GM23248 (cell line): ENCODE data around the gene ADAMTS9. TPM values are rescaled to one million over a fixed set of nuclear protein-coding genes. Genes with fewer than 3 reads are reported as not detected.

ENCODE experiments used
- DNase-seq: peaks from one replicate; pipeline ENCODE4 v3.0.0-alpha.2; 2015
- H2AFZ ChIP-seq: fragments of 200-600 bp; sonication (generic); 2 replicates; pipeline ENCODE4 v1.6.1; 2016; ENCODE audit warnings: antibody characterized with exemption
- H3F3A ChIP-seq: fragments of 200-600 bp; sonication (generic); 2 replicates; pipeline ENCODE4 v1.6.1; 2016; ENCODE audit warnings: mild to moderate bottlenecking, antibody characterized with exemption, mixed run types; ENCODE audit not compliant: insufficient read depth
- H3K27ac ChIP-seq: fragments of 200-600 bp; sonication (generic); 2 replicates; pipeline ENCODE4 v1.5.1; 2016; ENCODE audit warnings: mild to moderate bottlenecking
- H3K27me3 ChIP-seq: fragments of 200-600 bp; sonication (generic); replicated peaks from 2 replicates; pipeline ENCODE4 v1.6.1; 2016; ENCODE audit warnings: mild to moderate bottlenecking; ENCODE audit not compliant: insufficient read depth
- H3K36me3 ChIP-seq: fragments of 200-600 bp; sonication (generic); 2 replicates; pipeline ENCODE4 v1.6.1; 2016; ENCODE audit warnings: low read depth, mild to moderate bottlenecking
- H3K4me1 ChIP-seq: fragments of 200-600 bp; sonication (generic); 2 replicates; pipeline ENCODE4 v1.6.1; 2016; ENCODE audit warnings: mild to moderate bottlenecking; ENCODE audit not compliant: insufficient read depth
- H3K4me2 ChIP-seq: fragments of 200-600 bp; sonication (generic); one replicate; pipeline ENCODE4 v1.6.1; 2016; ENCODE audit warnings: mild to moderate bottlenecking; ENCODE audit not compliant: unreplicated experiment
- H3K4me3 ChIP-seq: fragments of 200-600 bp; sonication (generic); 2 replicates; pipeline ENCODE4 v1.5.1; 2016; ENCODE audit warnings: mild to moderate bottlenecking
- H3K79me2 ChIP-seq: fragments of 200-600 bp; sonication (generic); 2 replicates; pipeline ENCODE4 v1.6.1; 2016; ENCODE audit warnings: mild to moderate bottlenecking; ENCODE audit not compliant: insufficient read depth
- H3K9ac ChIP-seq: fragments of 200-600 bp; sonication (generic); 2 replicates; pipeline ENCODE4 v1.6.1; 2016; ENCODE audit warnings: mild to moderate bottlenecking
- H3K9me2 ChIP-seq: fragments of 200-600 bp; sonication (generic); 2 replicates; pipeline ENCODE4 v1.6.1; 2016; ENCODE audit warnings: mixed run types, mild to moderate bottlenecking, moderate library complexity; ENCODE audit not compliant: insufficient read depth
- H3K9me3 ChIP-seq: fragments of 200-600 bp; sonication (generic); one replicate; pipeline ENCODE4 v1.6.1; 2017; ENCODE audit warnings: low read depth
- H4K20me1 ChIP-seq: fragments of 200-600 bp; sonication (generic); 2 replicates; pipeline ENCODE4 v1.6.0; 2016; ENCODE audit not compliant: insufficient read depth
- EZH2 ChIP-seq: fragments of 200-600 bp; sonication (generic); IDR thresholded peaks from 2 replicates; pipeline ENCODE4 v1.6.1; 2018; ENCODE audit warnings: antibody characterized with exemption, mild to moderate bottlenecking; ENCODE audit not compliant: insufficient read depth, poor library complexity, severe bottlenecking
- EZH2phosphoT487 ChIP-seq: fragments of 200-600 bp; sonication (generic); IDR thresholded peaks from 2 replicates; pipeline ENCODE4 v1.6.1; 2018; ENCODE audit warnings: antibody characterized with exemption, moderate library complexity, mild to moderate bottlenecking, low read depth; ENCODE audit not compliant: insufficient read depth
- whole genome bisulfite sequencing, 2 experiments: methylation state at CpG; one replicate each; pipeline ENCODE4 v1.1.6; 2015 to 2017; ENCODE audit warnings: low lambda C conversion rate in 2 of 2, low coverage in 1 of 2; ENCODE audit errors: missing lambda C conversion rate in 2 of 2; 5-methylcytosine and 5-hydroxymethylcytosine counted together
- in situ Hi-C: fragments of 300-500 bp; cut with MboI; formaldehyde crosslinking; loops from 2 replicates; pipeline ENCODE4 v1.15.0; 2020
- polyA plus RNA-seq: library from polyadenylated mRNA; unstranded; fragments of >200 nt; fragmentation: Nextera tagmentation; extraction: Ambion mirVana; gene quantifications from 2 replicates; pipeline ENCODE4 v1.2.1, GENCODE V29; 2016
- total RNA-seq: library from RNA; depleted of rRNA; stranded (reverse); fragments of >200 nt; shearing (Covaris generic); gene quantifications from 2 replicates; pipeline ENCODE4 v1.2.3, GENCODE V29; 2014

Gene ADAMTS9
- total and polyA plus RNA-seq, 2 experiments from 2014 or later, result 0.75 to 1.5 TPM

DNA sequence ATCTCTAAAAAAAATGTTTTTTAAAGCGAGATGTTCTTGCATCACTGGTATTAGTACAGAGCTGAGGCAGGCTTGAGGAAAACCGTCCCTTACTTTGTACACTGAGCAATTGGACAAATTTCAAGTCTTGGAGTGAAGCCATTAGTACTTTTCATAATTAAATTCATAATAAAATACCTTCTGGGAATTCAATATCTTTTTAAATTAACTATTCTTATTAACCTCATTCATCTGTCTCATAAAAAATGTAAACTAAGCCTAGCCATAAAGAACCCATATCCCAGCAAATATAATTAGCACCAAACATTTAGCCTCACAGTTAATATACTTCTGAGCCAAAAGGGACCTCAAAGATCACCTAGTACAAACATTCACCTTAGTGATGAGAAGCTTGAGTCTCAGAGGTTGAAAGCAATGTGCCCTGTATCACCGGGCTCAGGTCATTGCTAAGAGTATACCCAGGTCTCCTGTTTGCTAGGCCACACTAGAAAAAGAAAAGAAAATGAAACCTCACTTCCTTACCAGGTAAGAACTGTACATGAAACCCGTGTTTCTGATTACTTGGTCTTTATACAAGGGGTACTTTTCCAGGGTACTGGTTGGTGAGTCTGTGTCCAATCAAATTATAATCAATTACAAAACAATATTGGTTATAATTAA lies 192.5 kb downstream of the ADAMTS9 start:
- H4K20me1 ChIP-seq, result no peaks in the 10 kb centered on the region
- no peak overlapping the region for H3K9ac ChIP-seq
- H3K27me3 ChIP-seq, result peaks cover 35% of the 10 kb centered on the region
- H2AFZ ChIP-seq, result no peak overlapping the region
- no peak overlapping the region for H3K4me3 ChIP-seq
- no peaks in the 10 kb centered on the region for H3K36me3 ChIP-seq
- H3K4me1 ChIP-seq, result no peaks in the 10 kb centered on the region
- no peak overlapping the region for H3K27ac ChIP-seq
- in situ Hi-C loops, result no loop called here
- no peaks in the 10 kb centered on the region for H3F3A ChIP-seq
- WGBS, 2 experiments, result 36 to 38% methylated on average over 4 of the region's 4 CpGs
- H3K4me2 ChIP-seq, result no peak overlapping the region
- no peak for TF ChIP-seq EZH2phosphoT487
- DNase-seq, result no peak
- H3K79me2 ChIP-seq, result no peaks in the 10 kb centered on the region
- no peaks in the 10 kb centered on the region for H3K9me3 ChIP-seq
- H3K9me2 ChIP-seq, result no peaks in the 10 kb centered on the region

DNA sequence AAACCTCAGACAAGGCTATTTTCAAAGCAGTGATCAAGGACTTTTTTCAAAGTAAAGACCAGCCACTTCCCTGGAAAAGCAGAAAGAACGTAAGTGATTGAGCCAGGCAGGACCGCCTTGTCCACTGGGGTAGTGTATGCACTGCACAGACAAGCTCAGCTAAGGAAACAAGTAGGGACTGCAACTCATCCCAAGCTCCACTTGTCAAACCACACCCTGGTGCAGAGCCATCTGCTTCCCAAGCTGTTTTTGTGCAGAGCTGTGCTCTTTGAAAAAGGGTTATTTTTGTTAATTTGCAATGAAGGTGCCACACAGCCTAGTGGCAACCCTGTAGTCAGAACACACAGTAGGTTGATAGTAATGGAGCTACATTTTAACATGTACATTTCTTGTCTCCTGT lies 193.3 kb downstream of the ADAMTS9 start:
- H3K4me2 ChIP-seq, result no peak overlapping the region
- H3K4me1 ChIP-seq, result no peaks in the 10 kb centered on the region
- no peak overlapping the region for H2AFZ ChIP-seq
- no peak for DNase-seq
- WGBS, 2 experiments, result 70 to 76% methylated on average over 2 of the region's 2 CpGs
- in situ Hi-C loops, result no loop called here
- H3K9ac ChIP-seq, result no peak overlapping the region
- H3K27ac ChIP-seq, result no peak overlapping the region
- H3K4me3 ChIP-seq, result no peak overlapping the region
- H3K9me2 ChIP-seq, result no peaks in the 10 kb centered on the region
- TF ChIP-seq EZH2phosphoT487 (no peak), EZH2 (no peak)
- H3K79me2 ChIP-seq, result no peaks in the 10 kb centered on the region
- H3K9me3 ChIP-seq, result no peaks in the 10 kb centered on the region
- no peaks in the 10 kb centered on the region for H3K36me3 ChIP-seq
- no peaks in the 10 kb centered on the region for H3F3A ChIP-seq
- peaks cover 35% of the 10 kb centered on the region for H3K27me3 ChIP-seq
- H4K20me1 ChIP-seq, result no peaks in the 10 kb centered on the region

- Histone ChIP-seq H3F3A (no peaks in the 10 kb centered on the region), H3K4me3 (no peak overlapping the region), H3K4me2 (no peak overlapping the region), H4K20me1 (no peaks in the 10 kb centered on the region), H3K27me3 (peaks cover 35% of the 10 kb centered on the region), H3K36me3 (no peaks in the 10 kb centered on the region), H3K9ac (no peak overlapping the region), H2AFZ (no peak overlapping the region), H3K9me2 (no peaks in the 10 kb centered on the region), H3K4me1 (no peaks in the 10 kb centered on the region), H3K9me3 (no peaks in the 10 kb centered on the region), H3K79me2 (no peaks in the 10 kb centered on the region), H3K27ac (no peak overlapping the region)
- in situ Hi-C loops, result no loop called here
- no peak for DNase-seq
- no peak for TF ChIP-seq EZH2
- TF ChIP-seq EZH2phosphoT487, result no peak
- WGBS, 2 experiments, result 75 to 77% methylated on average over 2 of the region's 2 CpGs
Measured at GRCh38 chr3:64493149-64493548, 194.7 kb downstream of the ADAMTS9 start.

- Histone ChIP-seq H3K4me3 (no peak overlapping the region), H2AFZ (no peak overlapping the region), H3K4me1 (no peaks in the 10 kb centered on the region), H3K9me2 (no peaks in the 10 kb centered on the region), H3K27me3 (peaks cover 35% of the 10 kb centered on the region), H3K9me3 (no peaks in the 10 kb centered on the region), H3K79me2 (no peaks in the 10 kb centered on the region), H3F3A (no peaks in the 10 kb centered on the region), H3K36me3 (no peaks in the 10 kb centered on the region), H3K9ac (no peak overlapping the region), H4K20me1 (no peaks in the 10 kb centered on the region), H3K4me2 (no peak overlapping the region), H3K27ac (no peak overlapping the region)
- TF ChIP-seq EZH2phosphoT487 (no peak), EZH2 (no peak)
- in situ Hi-C loops, result no loop called here
- WGBS, 2 experiments, result 58 to 66% methylated on average over 3 of the region's 3 CpGs
- no peak for DNase-seq
Measured at GRCh38 chr3:64491843-64492242, 196.0 kb downstream of the ADAMTS9 start.
